Activated CD8-positive, alpha-beta T cell treated with anti-CD3 and anti-CD28 coated beads, Interleukin-2, amount 10 ng/mL, durations not matched to agents 7 days and 5 days (primary cell): ENCODE measurements around the gene ZNF579. TPM values are rescaled to one million over a fixed set of nuclear protein-coding genes. Genes with fewer than 3 reads are reported as not detected.
A peak's percentile ranks its signal among the peaks of the same experiment; 100 is the strongest.
"Not testable (repeated sequence)": the region's sequence is repeated elsewhere in the genome, so short reads cannot be mapped to it uniquely, and the experiment has no call there.

Experiments used
- ATAC-seq: fragments of 150-1000 bp; cut with Tn5 transposase; one replicate; pipeline ENCODE4 v1.10.0; 2021; ENCODE audit warnings: moderate library complexity
- CTCF ChIA-PET: fragments of 350-600 bp; sonication (Branson Sonifier 250); formaldehyde crosslinking; loops from one replicate; lab custom pipeline; 2021; ENCODE audit warnings: antibody characterized with exemption; lab: Charles Lee
- POLR2A ChIA-PET: fragments of 350-600 bp; sonication (Branson Sonifier 250); formaldehyde crosslinking; loops from one replicate; lab custom pipeline; 2021; ENCODE audit warnings: antibody characterized with exemption; lab: Charles Lee
- DNase-seq: peaks from one replicate; pipeline ENCODE4 v3.0.0-alpha.2; 2020
- H3K27ac Mint-ChIP-seq: one replicate; pipeline ENCODE4 v1.8.0; 2021; ENCODE audit warnings: mild to moderate bottlenecking, mixed read lengths
- H3K27me3 Mint-ChIP-seq: one replicate; pipeline ENCODE4 v1.8.0; 2021; ENCODE audit warnings: low read depth, mixed read lengths
- H3K36me3 Mint-ChIP-seq: one replicate; pipeline ENCODE4 v1.8.0; 2021; ENCODE audit warnings: low read depth, mixed read lengths
- H3K4me1 Mint-ChIP-seq: one replicate; pipeline ENCODE4 v1.8.0; 2021; ENCODE audit warnings: low read depth, mixed read lengths
- H3K4me3 Mint-ChIP-seq: one replicate; pipeline ENCODE4 v1.8.0; 2021; ENCODE audit warnings: mild to moderate bottlenecking, mixed read lengths
- H3K9me3 Mint-ChIP-seq: one replicate; pipeline ENCODE4 v1.8.0; 2022; ENCODE audit warnings: mixed read lengths; ENCODE audit not compliant: insufficient read depth
- total RNA-seq, 2 experiments: library from RNA; stranded (reverse); gene quantifications; one replicate each; pipeline ENCODE4 v1.2.3, GENCODE V29; 2021

ZNF579 gene
- total RNA-seq, 2 experiments from 2014 or later: 5.6 to 6.2 TPM

GRCh38 chr19:55591555-55591954, 10.9 kb upstream of the ZNF579 start:
- peaks cover 23% of the 10 kb centered on the region for H3K36me3 Mint-ChIP-seq
- H3K27me3 Mint-ChIP-seq: peaks cover 7% of the 10 kb centered on the region
- DNase-seq (no peak), ATAC-seq (no peak)
- CTCF ChIA-PET: no interaction called here
- POLR2A ChIA-PET: no interaction called here
- peaks cover 10% of the 10 kb centered on the region for H3K4me1 Mint-ChIP-seq
- no peaks in the 10 kb centered on the region for H3K9me3 Mint-ChIP-seq
- no peak overlapping the region for H3K4me3 Mint-ChIP-seq
- H3K27ac Mint-ChIP-seq: no peak overlapping the region

- no peak for ATAC-seq
- POLR2A ChIA-PET: no interaction called here
- Mint-ChIP-seq H3K4me3 (no peak overlapping the region), H3K27ac (no peak overlapping the region), H3K36me3 (peaks cover 14% of the 10 kb centered on the region), H3K27me3 (peaks cover 12% of the 10 kb centered on the region), H3K9me3 (no peaks in the 10 kb centered on the region), H3K4me1 (peaks cover 16% of the 10 kb centered on the region)
- CTCF ChIA-PET: no interaction called here
- DNase-seq: no peak
Measured at GRCh38 chr19:55590617-55591016, 10.0 kb upstream of the ZNF579 start.

- ATAC-seq: no peak
- ChIA-PET POLR2A (no interaction called here), CTCF (no interaction called here)
Measured at GRCh38 chr19:55590109-55590508, 9.5 kb upstream of the ZNF579 start.

GRCh38 chr19:55588738-55589137, 8.1 kb upstream of the ZNF579 start:
- no peak overlapping the region for H3K27ac Mint-ChIP-seq
- POLR2A ChIA-PET: interaction anchor here (0.5 kb wide), 1 partner anchor 93 kb away, joined by 4 read pairs; no protein-coding TSS in a partner anchor
- no peaks in the 10 kb centered on the region for H3K9me3 Mint-ChIP-seq
- ATAC-seq: no peak
- H3K36me3 Mint-ChIP-seq: peaks cover 3% of the 10 kb centered on the region
- CTCF ChIA-PET: interaction anchor here (3.2 kb wide), 1 partner anchor 18 kb away, joined by 11 read pairs; the partner anchor contains the start of gene ZNF865
- DNase-seq: no peak
- peaks cover 20% of the 10 kb centered on the region for H3K4me1 Mint-ChIP-seq
- peaks cover 21% of the 10 kb centered on the region for H3K27me3 Mint-ChIP-seq
- H3K4me3 Mint-ChIP-seq: no peak overlapping the region

More at GRCh38 chr19:55590109-55590508, 9.5 kb upstream of the ZNF579 start:
- H3K36me3 Mint-ChIP-seq: peaks cover 9% of the 10 kb centered on the region
- H3K4me3 Mint-ChIP-seq: no peak overlapping the region
- H3K27ac Mint-ChIP-seq: no peak overlapping the region
- H3K9me3 Mint-ChIP-seq: no peaks in the 10 kb centered on the region
- peaks cover 20% of the 10 kb centered on the region for H3K4me1 Mint-ChIP-seq
- H3K27me3 Mint-ChIP-seq: peaks cover 17% of the 10 kb centered on the region
- no peak for DNase-seq

- Mint-ChIP-seq H3K27me3 (peaks cover 21% of the 10 kb centered on the region), H3K36me3 (no peaks in the 10 kb centered on the region), H3K27ac (no peak overlapping the region), H3K9me3 (no peaks in the 10 kb centered on the region), H3K4me3 (peak overlapping the region; percentile 72), H3K4me1 (peaks cover 21% of the 10 kb centered on the region)
- ChIA-PET POLR2A (interaction anchor here (0.7 to 1.1 kb wide), 2 partner anchors 13 to 179 kb away, joined by 3 to 4 read pairs; partner anchors contain the start of genes FIZ1 and UBE2S), CTCF (interaction anchor here (1.4 to 3.2 kb wide), 2 partner anchors 19 to 46 kb away, joined by 4 to 11 read pairs; partner anchors contain the start of gene ZNF865)
- peak; percentile 99 for ATAC-seq
- peak; percentile 95 for DNase-seq
Measured at GRCh38 chr19:55586976-55587668, 6.5 kb upstream of the ZNF579 start.

GRCh38 chr19:55585658-55586339, 5.2 kb upstream of the ZNF579 start:
- no peak overlapping the region for H3K4me3 Mint-ChIP-seq
- ChIA-PET POLR2A (no interaction called here), CTCF (interaction anchor here (1.3 to 3.2 kb wide), 2 partner anchors 21 to 53 kb away, joined by 4 to 11 read pairs; partner anchors contain the start of gene ZNF865)
- no peak overlapping the region for H3K27ac Mint-ChIP-seq
- H3K9me3 Mint-ChIP-seq: no peaks in the 10 kb centered on the region
- DNase-seq: no peak
- H3K36me3 Mint-ChIP-seq: no peaks in the 10 kb centered on the region
- ATAC-seq: no peak
- H3K27me3 Mint-ChIP-seq: peaks cover 21% of the 10 kb centered on the region
- peaks cover 32% of the 10 kb centered on the region for H3K4me1 Mint-ChIP-seq

GRCh38 chr19:55584871-55585270, 4.2 kb upstream of the ZNF579 start:
- Mint-ChIP-seq H3K9me3 (no peaks in the 10 kb centered on the region), H3K27ac (no peak overlapping the region), H3K27me3 (peaks cover 21% of the 10 kb centered on the region), H3K4me1 (peaks cover 36% of the 10 kb centered on the region), H3K36me3 (no peaks in the 10 kb centered on the region), H3K4me3 (no peak overlapping the region)
- ChIA-PET POLR2A (interaction anchor here (1.1 kb wide), 1 partner anchor 14 kb away, joined by 3 read pairs; no protein-coding TSS in a partner anchor), CTCF (interaction anchor here (1.3 to 2.0 kb wide), 2 partner anchors 48 to 54 kb away, joined by 4 to 6 read pairs; no protein-coding TSS in a partner anchor)
- ATAC-seq: no peak
- no peak for DNase-seq

GRCh38 chr19:55583897-55584296, 3.2 kb upstream of the ZNF579 start:
- ChIA-PET POLR2A (interaction anchor here (1.1 kb wide), 1 partner anchor 13 kb away, joined by 3 read pairs; no protein-coding TSS in a partner anchor), CTCF (interaction anchor here (1.3 to 2.0 kb wide), 3 partner anchors 22 to 49 kb away, joined by 3 to 6 read pairs (median 6); no protein-coding TSS in a partner anchor)
- H3K36me3 Mint-ChIP-seq, H3K4me3 Mint-ChIP-seq, H3K27ac Mint-ChIP-seq, H3K9me3 Mint-ChIP-seq, ATAC-seq, DNase-seq: not testable (repeated sequence)
- peaks cover 40% of the 10 kb centered on the region for H3K4me1 Mint-ChIP-seq
- H3K27me3 Mint-ChIP-seq: peaks cover 21% of the 10 kb centered on the region

GRCh38 chr19:55582284-55582683, 1.6 kb upstream of the ZNF579 start:
- peaks cover 38% of the 10 kb centered on the region for H3K4me1 Mint-ChIP-seq
- not testable (repeated sequence) for ATAC-seq, H3K9me3 Mint-ChIP-seq, H3K27ac Mint-ChIP-seq, H3K4me3 Mint-ChIP-seq, H3K36me3 Mint-ChIP-seq, DNase-seq
- CTCF ChIA-PET: interaction anchor here (2.0 kb wide), 2 partner anchors 49 to 51 kb away, joined by 6 to 9 read pairs; no protein-coding TSS in a partner anchor
- POLR2A ChIA-PET: interaction anchor here (2.0 kb wide), 1 partner anchor 17 kb away, joined by 9 read pairs; the partner anchor contains the start of gene FIZ1
- peaks cover 19% of the 10 kb centered on the region for H3K27me3 Mint-ChIP-seq

- Mint-ChIP-seq H3K9me3 (no peaks in the 10 kb centered on the region), H3K4me1 (peaks cover 33% of the 10 kb centered on the region), H3K27ac (no peak overlapping the region), H3K36me3 (peaks cover 12% of the 10 kb centered on the region), H3K27me3 (peaks cover 16% of the 10 kb centered on the region), H3K4me3 (no peak overlapping the region)
- no peak for DNase-seq
- ChIA-PET POLR2A (interaction anchor here (1.0 to 2.0 kb wide), 3 partner anchors 17 to 53 kb away, joined by 3 to 9 read pairs (median 3); partner anchors contain the start of gene FIZ1), CTCF (interaction anchor here (2.0 kb wide), 2 partner anchors 49 to 52 kb away, joined by 6 to 9 read pairs; no protein-coding TSS in a partner anchor)
- ATAC-seq: no peak
Measured at GRCh38 chr19:55581823-55582223, 1.2 kb upstream of the ZNF579 start.

GRCh38 chr19:55581145-55581822, 636 bp upstream of the ZNF579 start:
- Mint-ChIP-seq H3K4me1 (peaks cover 30% of the 10 kb centered on the region), H3K36me3 (peaks cover 14% of the 10 kb centered on the region), H3K9me3 (no peaks in the 10 kb centered on the region), H3K27me3 (peaks cover 14% of the 10 kb centered on the region), H3K4me3 (peak overlapping the region; percentile 76), H3K27ac (peak overlapping the region; percentile 77)
- ATAC-seq: no peak
- DNase-seq: peak; percentile 53
- ChIA-PET POLR2A (interaction anchor here (0.7 to 2.0 kb wide), 4 partner anchors 18 to 53 kb away, joined by 3 to 9 read pairs (median 4); partner anchors contain the start of gene FIZ1), CTCF (interaction anchor here (2.0 kb wide), 1 partner anchor 52 kb away, joined by 9 read pairs; no protein-coding TSS in a partner anchor)
